Pancreas (tissue), 10 donors: ENCODE measurements around the gene ESRRG. TPM values are rescaled to one million over a fixed set of nuclear protein-coding genes. Genes with fewer than 3 reads are reported as not detected.

Experiments
- ATAC-seq, 4 donors: fragments of 200-7000 bp; cut with Tn5 transposase; one replicate each; pipeline versions ENCODE4 v1.8.0 to v1.9.1; 2020; ENCODE audit warnings: mild to moderate bottlenecking in 4 of 4, moderate library complexity in 4 of 4
- DNase-seq, 6 donors: peaks; one replicate each; pipeline ENCODE4 v3.0.0-alpha.2; 2020
- FAIRE-seq: peaks from 2 replicates; lab custom pipeline; 2012; peaks lifted over from hg19 to GRCh38; lab: Jason Lieb, UNC
- H3K27ac ChIP-seq, 4 donors: fragments of 200-600 bp; sonication (generic); 1 replicate in 3 of 4; 2 replicates in 1 of 4; pipeline versions ENCODE4 v1.5.0 to v1.8.0; 2020
- H3K27me3 ChIP-seq, 4 donors: fragments of 200-600 bp; one replicate each; pipeline ENCODE4 v1.8.0; 2021
- H3K36me3 ChIP-seq, 3 donors: fragments of 200-600 bp; sonication (generic) in 1 of 3; one replicate each; pipeline versions ENCODE4 v1.5.0 to v1.8.0; 2020 to 2021
- H3K4me1 ChIP-seq, 3 donors: fragments of 200-600 bp; one replicate each; pipeline ENCODE4 v1.8.0; 2021
- H3K4me3 ChIP-seq, 4 donors: fragments of 200-600 bp; sonication (generic) in 2 of 4; one replicate each; pipeline versions ENCODE4 v1.5.0 to v1.8.0; 2020 to 2021
- H3K9me3 ChIP-seq, 4 donors: fragments of 200-600 bp; one replicate each; pipeline ENCODE4 v1.8.0; 2021
- WGBS, 2 donors: extraction: QIAGEN DNeasy Blood & Tissue Kit; methylation state at CpG; one replicate each; pipeline ENCODE4 v1.1.7; 2013; 5-methylcytosine and 5-hydroxymethylcytosine counted together
- intact Hi-C, 3 donors: fragments of 100-400 bp; cut with DNase I; formaldehyde crosslinking; loops; one replicate each; pipeline versions ENCODE4 v1.11.1 to v1.14.2; 2022
- polyA plus RNA-seq, 2 donors: library from polyadenylated mRNA; stranded (reverse); fragments of 200-250 nt; gene quantifications; one replicate each; pipeline ENCODE4 v1.2.3, GENCODE V29; 2013
- total RNA-seq, 6 donors: library from RNA; stranded (reverse); fragmentation: NEBNext Ultra II Directional in 4 of 6; extraction: Animal tissue kit (Norgen Biotek cat#: 25700) in 4 of 6; gene quantifications; one replicate each; pipeline versions ENCODE4 v1.2.1 to v1.2.4, GENCODE V29; 2021 to 2023
- TF ChIP-seq, protein P1 (sequence below), 4 donors: fragments of 200-600 bp; sonication (generic) in 3 of 4; IDR thresholded peaks; one replicate each; pipeline versions ENCODE4 v1.5.0 to v1.8.0; 2021; ENCODE audit warnings: antibody characterized with exemption in 4 of 4
- donor health status: healthy with polysubstance abuse.
- donor health status: DM: no; HTN: no; CAD: no; lungs with moderate emphysema.
- donor health status: DM: no; HTN: no; CAD: no.
- donor health status: control.
- donor health status: control.
- donor health status: Bipolar disorder and iron deficiency.
- donor health status: DM: yes; HTN: yes; CAD: no.
- donor health status: DM: no; HTN: no; CAD: no.
- donor health status: DM: no; HTN: no; CAD: no.
- donor health status: DM: yes; HTN: yes; CAD: no.

ESRRG gene
- total and polyA plus RNA-seq, 8 donors, result 3.5 to 14.9 (median 10.4) TPM

- DNase-seq (no peak), ATAC-seq (no peak), FAIRE-seq (no peak)
- H3K4me1 ChIP-seq, result no peaks in the 10 kb centered on the region
- no peaks in the 10 kb centered on the region for H3K9me3 ChIP-seq
- intact Hi-C loops, result no loop called here
- TF ChIP-seq, protein P1, sequence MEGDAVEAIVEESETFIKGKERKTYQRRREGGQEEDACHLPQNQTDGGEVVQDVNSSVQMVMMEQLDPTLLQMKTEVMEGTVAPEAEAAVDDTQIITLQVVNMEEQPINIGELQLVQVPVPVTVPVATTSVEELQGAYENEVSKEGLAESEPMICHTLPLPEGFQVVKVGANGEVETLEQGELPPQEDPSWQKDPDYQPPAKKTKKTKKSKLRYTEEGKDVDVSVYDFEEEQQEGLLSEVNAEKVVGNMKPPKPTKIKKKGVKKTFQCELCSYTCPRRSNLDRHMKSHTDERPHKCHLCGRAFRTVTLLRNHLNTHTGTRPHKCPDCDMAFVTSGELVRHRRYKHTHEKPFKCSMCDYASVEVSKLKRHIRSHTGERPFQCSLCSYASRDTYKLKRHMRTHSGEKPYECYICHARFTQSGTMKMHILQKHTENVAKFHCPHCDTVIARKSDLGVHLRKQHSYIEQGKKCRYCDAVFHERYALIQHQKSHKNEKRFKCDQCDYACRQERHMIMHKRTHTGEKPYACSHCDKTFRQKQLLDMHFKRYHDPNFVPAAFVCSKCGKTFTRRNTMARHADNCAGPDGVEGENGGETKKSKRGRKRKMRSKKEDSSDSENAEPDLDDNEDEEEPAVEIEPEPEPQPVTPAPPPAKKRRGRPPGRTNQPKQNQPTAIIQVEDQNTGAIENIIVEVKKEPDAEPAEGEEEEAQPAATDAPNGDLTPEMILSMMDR (IDR thresholded peaks at IDR 0.05), result no peak
- H3K27me3 ChIP-seq, result no peaks in the 10 kb centered on the region
- H3K36me3 ChIP-seq, result no peaks in the 10 kb centered on the region
- no peak overlapping the region for H3K4me3 ChIP-seq
- no peak overlapping the region for H3K27ac ChIP-seq
- 43 to 44% methylated on average over 2 of the region's 2 CpGs for WGBS, 2 donors
Measured at GRCh38 chr1:216742625-216743024, 19.4 kb upstream of the ESRRG start.

- intact Hi-C loops, result no loop called here
- no peak overlapping the region for H3K4me3 ChIP-seq
- no peaks in the 10 kb centered on the region for H3K9me3 ChIP-seq
- TF ChIP-seq, protein P1 (IDR thresholded peaks at IDR 0.05), result no peak
- H3K27ac ChIP-seq, result no peak overlapping the region
- FAIRE-seq (no peak), ATAC-seq (no peak), DNase-seq (no peak)
- no peaks in the 10 kb centered on the region for H3K4me1 ChIP-seq
- no peaks in the 10 kb centered on the region for H3K27me3 ChIP-seq
- WGBS, 2 donors, result 67 to 69% methylated on average over 2 of the region's 2 CpGs
- no peaks in the 10 kb centered on the region for H3K36me3 ChIP-seq
Measured at GRCh38 chr1:216740331-216740730, 17.1 kb upstream of the ESRRG start.

- TF ChIP-seq, protein P1 (IDR thresholded peaks at IDR 0.05), result no peak
- no peak overlapping the region for H3K4me3 ChIP-seq
- FAIRE-seq (no peak), DNase-seq (no peak), ATAC-seq (no peak)
- no peaks in the 10 kb centered on the region for H3K9me3 ChIP-seq
- no peaks in the 10 kb centered on the region for H3K4me1 ChIP-seq
- H3K27me3 ChIP-seq, result no peaks in the 10 kb centered on the region
- H3K27ac ChIP-seq, result no peak overlapping the region
- 47% methylated on average over 5 of the region's 5 CpGs for WGBS, 2 donors
- no peaks in the 10 kb centered on the region for H3K36me3 ChIP-seq
- intact Hi-C loops, result no loop called here
Measured at GRCh38 chr1:216739793-216740192, 16.6 kb upstream of the ESRRG start.

- 72 to 73% methylated on average over 4 of the region's 4 CpGs for WGBS, 2 donors
- no peaks in the 10 kb centered on the region for H3K27me3 ChIP-seq
- TF ChIP-seq, protein P1 (IDR thresholded peaks at IDR 0.05), result no peak
- H3K4me3 ChIP-seq, result no peak overlapping the region
- DNase-seq (no peak), ATAC-seq (no peak), FAIRE-seq (no peak)
- H3K36me3 ChIP-seq, result no peaks in the 10 kb centered on the region
- H3K9me3 ChIP-seq, result no peaks in the 10 kb centered on the region
- intact Hi-C loops, result no loop called here
- no peak overlapping the region for H3K27ac ChIP-seq
- H3K4me1 ChIP-seq, result no peaks in the 10 kb centered on the region
Measured at GRCh38 chr1:216732121-216732520, 8.9 kb upstream of the ESRRG start.

GRCh38 chr1:216731562-216731961, 8.3 kb upstream of the ESRRG start:
- ATAC-seq (no peak), FAIRE-seq (no peak), DNase-seq (no peak)
- no peaks in the 10 kb centered on the region for H3K4me1 ChIP-seq
- no peaks in the 10 kb centered on the region for H3K27me3 ChIP-seq
- no peak overlapping the region for H3K4me3 ChIP-seq
- H3K27ac ChIP-seq, result no peak overlapping the region
- no peaks in the 10 kb centered on the region for H3K36me3 ChIP-seq
- WGBS, 2 donors, result 86 to 91% methylated on average over 6 of the region's 6 CpGs
- intact Hi-C loops, result no loop called here
- no peaks in the 10 kb centered on the region for H3K9me3 ChIP-seq
- TF ChIP-seq, protein P1 (IDR thresholded peaks at IDR 0.05), result no peak
